WTC11 (cell line): ENCODE results near the gene POLDIP2. TPM values are rescaled to one million over a fixed set of nuclear protein-coding genes. Genes with fewer than 3 reads are reported as not detected.
A peak's percentile ranks its signal among the peaks of the same experiment; 100 is the strongest.

Source experiments
- ATAC-seq: fragments of 200-7000 bp; cut with Tn5 transposase; 2 replicates; pipeline ENCODE4 v1.10.0; 2021; ENCODE audit warnings: mild to moderate bottlenecking, moderate library complexity
- CTCF ChIA-PET: fragments of 300-600 bp; sonication (Branson Sonifier 250); formaldehyde crosslinking; loops from one replicate; lab custom pipeline; 2021; ENCODE audit warnings: antibody characterized with exemption; lab: Charles Lee
- POLR2A ChIA-PET: fragments of 350-600 bp; sonication (Branson Sonifier 250); formaldehyde crosslinking; loops from one replicate; lab custom pipeline; 2021; ENCODE audit warnings: antibody characterized with exemption; lab: Charles Lee
- DNase-seq: peaks from one replicate; pipeline ENCODE4 v3.0.0; 2021; ENCODE audit warnings: low spot score
- H3K27ac Mint-ChIP-seq: 2 replicates; pipeline ENCODE4 v1.8.0; 2021; ENCODE audit warnings: mixed read lengths
- H3K27me3 Mint-ChIP-seq: 2 replicates; pipeline ENCODE4 v1.8.0; 2021; ENCODE audit warnings: low read depth, mild to moderate bottlenecking, moderate library complexity, mixed read lengths
- H3K36me3 Mint-ChIP-seq: 2 replicates; pipeline ENCODE4 v1.8.0; 2021; ENCODE audit warnings: mixed read lengths
- H3K4me1 Mint-ChIP-seq: 2 replicates; pipeline ENCODE4 v1.8.0; 2022; ENCODE audit warnings: mixed read lengths
- H3K4me3 Mint-ChIP-seq: 2 replicates; pipeline ENCODE4 v1.8.0; 2021; ENCODE audit warnings: mild to moderate bottlenecking, moderate library complexity, mixed read lengths
- H3K9me3 Mint-ChIP-seq: 2 replicates; pipeline ENCODE4 v1.8.0; 2021; ENCODE audit warnings: mixed read lengths
- ATF3 ChIP-seq: sonication (generic); formaldehyde crosslinking; conservative IDR thresholded peaks from 2 replicates; pipeline ENCODE4 v1.8.1; 2022; ENCODE audit warnings: mild to moderate bottlenecking, missing genetic modification reagents
- E2F1 ChIP-seq: sonication (generic); formaldehyde crosslinking; IDR thresholded peaks from 2 replicates; pipeline ENCODE4 v1.8.0; 2022; ENCODE audit warnings: mild to moderate bottlenecking, missing genetic modification reagents
- ESRRA ChIP-seq: sonication (generic); formaldehyde crosslinking; IDR thresholded peaks from 2 replicates; pipeline ENCODE4 v1.8.1; 2022; ENCODE audit warnings: mild to moderate bottlenecking, missing genetic modification reagents, borderline replicate concordance
- ETV6 ChIP-seq: sonication (generic); formaldehyde crosslinking; IDR thresholded peaks from 2 replicates; pipeline ENCODE4 v1.8.1; 2022; ENCODE audit warnings: mild to moderate bottlenecking, missing genetic modification reagents
- FOXP4 ChIP-seq: sonication (generic); formaldehyde crosslinking; IDR thresholded peaks from 2 replicates; pipeline ENCODE4 v1.8.0; 2022; ENCODE audit warnings: mild to moderate bottlenecking, missing genetic modification reagents
- GRHL2 ChIP-seq: fragments of 250-450 bp; sonication (Bioruptor Pico); IDR thresholded peaks from 2 replicates; pipeline ENCODE4 v1.8.0; 2022; ENCODE audit warnings: mild to moderate bottlenecking, moderate library complexity; ENCODE audit not compliant: insufficient replicate concordance, severe bottlenecking
- MYBL2 ChIP-seq: sonication (generic); formaldehyde crosslinking; IDR thresholded peaks from 2 replicates; pipeline ENCODE4 v1.8.1; 2023; ENCODE audit warnings: mild to moderate bottlenecking, moderate library complexity, missing genetic modification reagents
- NFYB ChIP-seq: sonication (generic); formaldehyde crosslinking; conservative IDR thresholded peaks from 2 replicates; pipeline ENCODE4 v1.8.0; 2022; ENCODE audit warnings: low read depth, missing genetic modification reagents
- NR2C2 ChIP-seq: sonication (generic); formaldehyde crosslinking; IDR thresholded peaks from 2 replicates; pipeline ENCODE4 v1.8.0; 2022; ENCODE audit warnings: mild to moderate bottlenecking, missing genetic modification reagents
- USF1 ChIP-seq: sonication (generic); formaldehyde crosslinking; IDR thresholded peaks from 2 replicates; pipeline ENCODE4 v1.8.0; 2022; ENCODE audit warnings: mild to moderate bottlenecking, missing genetic modification reagents
- ZBTB21 ChIP-seq: sonication (generic); formaldehyde crosslinking; IDR thresholded peaks from 2 replicates; pipeline ENCODE4 v1.8.1; 2023; ENCODE audit warnings: mild to moderate bottlenecking, missing genetic modification reagents, borderline replicate concordance
- ZNF416 ChIP-seq: fragments of 250-450 bp; sonication (Bioruptor Pico); IDR thresholded peaks from 2 replicates; pipeline ENCODE4 v1.9.0; 2021; ENCODE audit warnings: mild to moderate bottlenecking, inconsistent platforms
- ZNF425 ChIP-seq: fragments of 250-450 bp; sonication (Bioruptor Pico); conservative IDR thresholded peaks from 2 replicates; pipeline ENCODE4 v1.9.0; 2021; ENCODE audit warnings: mild to moderate bottlenecking
- ZNF512 ChIP-seq: sonication (generic); formaldehyde crosslinking; IDR thresholded peaks from 2 replicates; pipeline ENCODE4 v1.8.1; 2022; ENCODE audit warnings: missing genetic modification reagents, borderline replicate concordance
- total RNA-seq: library from RNA; stranded (reverse); gene quantifications from 3 replicates; pipeline ENCODE4 v1.2.3, GENCODE V29; 2021
- TF ChIP-seq, protein P1 (sequence below): fragments of 200-600 bp; IDR thresholded peaks from 2 replicates; pipeline ENCODE4 v1.8.0; 2022; ENCODE audit warnings: antibody characterized with exemption
- TF ChIP-seq, protein P2 (sequence below): sonication (generic); formaldehyde crosslinking; IDR thresholded peaks from 2 replicates; pipeline ENCODE4 v1.8.0; 2023; ENCODE audit warnings: missing genetic modification reagents, mild to moderate bottlenecking, borderline replicate concordance
- TF ChIP-seq, protein P3 (sequence below): fragments of 250-450 bp; sonication (Bioruptor Pico); IDR thresholded peaks from 2 replicates; pipeline ENCODE4 v1.8.0; 2021; ENCODE audit warnings: mild to moderate bottlenecking

POLDIP2 gene
- total RNA-seq, 1 experiment from 2014 or later = 85.4 TPM

GRCh38 chr17:28346199-28346580 is 11.1 kb downstream of the POLDIP2 start:
- Mint-ChIP-seq H3K4me3 (no peak overlapping the region), H3K4me1 (peaks cover 6% of the 10 kb centered on the region; the same call in 1 of the 2 replicates), H3K27me3 (no peaks in the 10 kb centered on the region), H3K9me3 (no peaks in the 10 kb centered on the region), H3K36me3 (peaks cover 53% of the 10 kb centered on the region), H3K27ac (peak overlapping the region; percentile 68)
- CTCF ChIA-PET = interaction anchor here (1.6 to 3.5 kb wide), 3 partner anchors 10 to 71 kb away, joined by 4 to 26 read pairs (median 7); partner anchors contain the start of genes IFT20, POLDIP2 and TNFAIP1
- TF ChIP-seq ETV6 (CRISPR knock-in tag) (no peak), ZNF416 (CRISPR knock-in tag) (no peak), USF1 (CRISPR knock-in tag) (no peak), ATF3 (CRISPR knock-in tag) (no peak), ESRRA (no peak), ZBTB21 (CRISPR knock-in tag) (no peak), ZNF512 (CRISPR knock-in tag) (no peak)
- TF ChIP-seq, protein P1, sequence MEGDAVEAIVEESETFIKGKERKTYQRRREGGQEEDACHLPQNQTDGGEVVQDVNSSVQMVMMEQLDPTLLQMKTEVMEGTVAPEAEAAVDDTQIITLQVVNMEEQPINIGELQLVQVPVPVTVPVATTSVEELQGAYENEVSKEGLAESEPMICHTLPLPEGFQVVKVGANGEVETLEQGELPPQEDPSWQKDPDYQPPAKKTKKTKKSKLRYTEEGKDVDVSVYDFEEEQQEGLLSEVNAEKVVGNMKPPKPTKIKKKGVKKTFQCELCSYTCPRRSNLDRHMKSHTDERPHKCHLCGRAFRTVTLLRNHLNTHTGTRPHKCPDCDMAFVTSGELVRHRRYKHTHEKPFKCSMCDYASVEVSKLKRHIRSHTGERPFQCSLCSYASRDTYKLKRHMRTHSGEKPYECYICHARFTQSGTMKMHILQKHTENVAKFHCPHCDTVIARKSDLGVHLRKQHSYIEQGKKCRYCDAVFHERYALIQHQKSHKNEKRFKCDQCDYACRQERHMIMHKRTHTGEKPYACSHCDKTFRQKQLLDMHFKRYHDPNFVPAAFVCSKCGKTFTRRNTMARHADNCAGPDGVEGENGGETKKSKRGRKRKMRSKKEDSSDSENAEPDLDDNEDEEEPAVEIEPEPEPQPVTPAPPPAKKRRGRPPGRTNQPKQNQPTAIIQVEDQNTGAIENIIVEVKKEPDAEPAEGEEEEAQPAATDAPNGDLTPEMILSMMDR = no peak
- TF ChIP-seq, protein P2, sequence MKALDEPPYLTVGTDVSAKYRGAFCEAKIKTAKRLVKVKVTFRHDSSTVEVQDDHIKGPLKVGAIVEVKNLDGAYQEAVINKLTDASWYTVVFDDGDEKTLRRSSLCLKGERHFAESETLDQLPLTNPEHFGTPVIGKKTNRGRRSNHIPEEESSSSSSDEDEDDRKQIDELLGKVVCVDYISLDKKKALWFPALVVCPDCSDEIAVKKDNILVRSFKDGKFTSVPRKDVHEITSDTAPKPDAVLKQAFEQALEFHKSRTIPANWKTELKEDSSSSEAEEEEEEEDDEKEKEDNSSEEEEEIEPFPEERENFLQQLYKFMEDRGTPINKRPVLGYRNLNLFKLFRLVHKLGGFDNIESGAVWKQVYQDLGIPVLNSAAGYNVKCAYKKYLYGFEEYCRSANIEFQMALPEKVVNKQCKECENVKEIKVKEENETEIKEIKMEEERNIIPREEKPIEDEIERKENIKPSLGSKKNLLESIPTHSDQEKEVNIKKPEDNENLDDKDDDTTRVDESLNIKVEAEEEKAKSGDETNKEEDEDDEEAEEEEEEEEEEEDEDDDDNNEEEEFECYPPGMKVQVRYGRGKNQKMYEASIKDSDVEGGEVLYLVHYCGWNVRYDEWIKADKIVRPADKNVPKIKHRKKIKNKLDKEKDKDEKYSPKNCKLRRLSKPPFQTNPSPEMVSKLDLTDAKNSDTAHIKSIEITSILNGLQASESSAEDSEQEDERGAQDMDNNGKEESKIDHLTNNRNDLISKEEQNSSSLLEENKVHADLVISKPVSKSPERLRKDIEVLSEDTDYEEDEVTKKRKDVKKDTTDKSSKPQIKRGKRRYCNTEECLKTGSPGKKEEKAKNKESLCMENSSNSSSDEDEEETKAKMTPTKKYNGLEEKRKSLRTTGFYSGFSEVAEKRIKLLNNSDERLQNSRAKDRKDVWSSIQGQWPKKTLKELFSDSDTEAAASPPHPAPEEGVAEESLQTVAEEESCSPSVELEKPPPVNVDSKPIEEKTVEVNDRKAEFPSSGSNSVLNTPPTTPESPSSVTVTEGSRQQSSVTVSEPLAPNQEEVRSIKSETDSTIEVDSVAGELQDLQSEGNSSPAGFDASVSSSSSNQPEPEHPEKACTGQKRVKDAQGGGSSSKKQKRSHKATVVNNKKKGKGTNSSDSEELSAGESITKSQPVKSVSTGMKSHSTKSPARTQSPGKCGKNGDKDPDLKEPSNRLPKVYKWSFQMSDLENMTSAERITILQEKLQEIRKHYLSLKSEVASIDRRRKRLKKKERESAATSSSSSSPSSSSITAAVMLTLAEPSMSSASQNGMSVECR = no peak
- TF ChIP-seq, protein P3, sequence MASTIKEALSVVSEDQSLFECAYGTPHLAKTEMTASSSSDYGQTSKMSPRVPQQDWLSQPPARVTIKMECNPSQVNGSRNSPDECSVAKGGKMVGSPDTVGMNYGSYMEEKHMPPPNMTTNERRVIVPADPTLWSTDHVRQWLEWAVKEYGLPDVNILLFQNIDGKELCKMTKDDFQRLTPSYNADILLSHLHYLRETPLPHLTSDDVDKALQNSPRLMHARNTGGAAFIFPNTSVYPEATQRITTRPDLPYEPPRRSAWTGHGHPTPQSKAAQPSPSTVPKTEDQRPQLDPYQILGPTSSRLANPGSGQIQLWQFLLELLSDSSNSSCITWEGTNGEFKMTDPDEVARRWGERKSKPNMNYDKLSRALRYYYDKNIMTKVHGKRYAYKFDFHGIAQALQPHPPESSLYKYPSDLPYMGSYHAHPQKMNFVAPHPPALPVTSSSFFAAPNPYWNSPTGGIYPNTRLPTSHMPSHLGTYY = no peak
- no peak for DNase-seq
- POLR2A ChIA-PET = no interaction called here
- ATAC-seq = no peak; the same call in 1 of the 2 replicates

GRCh38 chr17:28345419-28346198 is 11.7 kb downstream of the POLDIP2 start:
- H3K27ac Mint-ChIP-seq = no peak overlapping the region
- ChIA-PET POLR2A (no interaction called here), CTCF (interaction anchor here (1.6 to 3.5 kb wide), 3 partner anchors 10 to 72 kb away, joined by 4 to 26 read pairs (median 7); partner anchors contain the start of genes IFT20, POLDIP2 and TNFAIP1)
- peaks cover 53% of the 10 kb centered on the region for H3K36me3 Mint-ChIP-seq
- no peaks in the 10 kb centered on the region for H3K27me3 Mint-ChIP-seq
- ATAC-seq (no peak), DNase-seq (no peak)
- H3K9me3 Mint-ChIP-seq = no peaks in the 10 kb centered on the region
- H3K4me3 Mint-ChIP-seq = no peak overlapping the region
- peaks cover 6% of the 10 kb centered on the region; the same call in 1 of the 2 replicates for H3K4me1 Mint-ChIP-seq
- no peak for TF ChIP-seq GRHL2
- TF ChIP-seq NFYB = no peak
- no peak for TF ChIP-seq MYBL2
- TF ChIP-seq FOXP4 (CRISPR knock-in tag) = no peak
- TF ChIP-seq NR2C2 (CRISPR knock-in tag) = no peak
- no peak for TF ChIP-seq E2F1 (CRISPR knock-in tag)
- TF ChIP-seq ZNF425 (CRISPR knock-in tag) = no peak
